NCI-H1930 (cell line): ENCODE measurements around the gene CCDC201.

Source experiments
- DNase-seq, 2 experiments: peaks; one replicate each; lab custom pipeline; 2025; lab: John Stamatoyannopoulos, UW

Gene CCDC201

DNA sequence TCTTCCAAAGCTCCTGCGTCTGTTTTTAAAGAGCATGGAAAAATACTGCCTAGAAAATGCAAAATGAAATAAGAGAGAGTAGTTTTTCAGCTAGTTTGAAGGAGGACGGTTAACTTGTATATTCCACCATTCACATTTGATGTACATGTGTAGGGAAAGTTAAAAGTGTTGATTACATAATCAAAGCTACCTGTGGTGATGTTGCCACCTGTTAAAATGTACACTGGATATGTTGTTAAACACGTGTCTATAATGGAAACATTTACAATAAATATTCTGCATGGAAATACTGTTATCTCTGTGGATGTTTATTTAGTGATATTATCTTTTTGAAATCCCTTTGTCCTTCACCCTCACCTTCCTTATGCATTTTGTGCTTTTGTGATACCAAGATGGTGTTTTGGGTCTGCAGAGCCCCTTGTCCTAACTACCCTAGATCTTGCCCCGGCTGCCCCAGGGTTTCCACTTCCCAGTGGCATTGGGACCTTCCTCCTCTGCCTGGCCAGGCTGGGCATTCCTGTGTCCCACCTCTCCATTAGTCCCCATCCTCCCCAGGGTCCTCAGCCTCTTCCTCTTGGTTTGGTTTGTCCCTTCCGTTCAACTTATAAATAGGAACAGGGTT, 20.6 kb upstream of the CCDC201 start:
- DNase-seq = no peak

DNA sequence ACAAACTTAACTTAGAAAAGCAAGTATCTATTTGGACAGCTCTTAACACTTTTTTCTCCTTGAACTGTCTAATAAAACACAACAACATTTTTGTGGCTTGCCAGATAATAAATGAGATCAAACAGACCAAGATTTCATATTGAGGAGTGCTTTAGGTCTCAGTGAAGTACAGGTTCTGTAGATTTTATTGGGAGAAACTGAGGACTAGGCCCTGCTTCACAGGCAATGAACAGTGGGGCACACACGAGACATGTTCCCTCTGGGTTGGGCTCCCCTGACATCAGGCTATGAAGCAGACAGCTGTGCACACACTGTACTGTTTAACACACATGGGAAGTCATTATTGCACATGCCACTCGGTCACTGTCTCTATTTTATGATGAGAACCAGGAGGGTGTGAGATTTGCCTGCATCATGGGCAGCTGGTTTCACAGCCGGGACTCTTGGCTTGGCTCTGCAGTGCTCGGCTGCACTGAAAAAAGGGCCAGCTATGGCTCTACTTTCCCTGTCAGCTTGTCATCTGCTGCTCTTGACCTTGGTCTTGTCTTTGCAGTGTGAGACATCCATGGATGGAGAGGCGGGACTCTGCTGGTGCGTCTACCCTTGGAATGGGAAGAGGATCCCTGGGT, 19.6 kb upstream of the CCDC201 start:
- DNase-seq = no peak

- no peak for DNase-seq
Measured at GRCh38 chr7:45891462-45892402, 18.9 kb upstream of the CCDC201 start.

GRCh38 chr7:45890902-45891461, 18.1 kb upstream of the CCDC201 start:
- DNase-seq = peak in 1 of 2 experiments; percentile 26

DNA sequence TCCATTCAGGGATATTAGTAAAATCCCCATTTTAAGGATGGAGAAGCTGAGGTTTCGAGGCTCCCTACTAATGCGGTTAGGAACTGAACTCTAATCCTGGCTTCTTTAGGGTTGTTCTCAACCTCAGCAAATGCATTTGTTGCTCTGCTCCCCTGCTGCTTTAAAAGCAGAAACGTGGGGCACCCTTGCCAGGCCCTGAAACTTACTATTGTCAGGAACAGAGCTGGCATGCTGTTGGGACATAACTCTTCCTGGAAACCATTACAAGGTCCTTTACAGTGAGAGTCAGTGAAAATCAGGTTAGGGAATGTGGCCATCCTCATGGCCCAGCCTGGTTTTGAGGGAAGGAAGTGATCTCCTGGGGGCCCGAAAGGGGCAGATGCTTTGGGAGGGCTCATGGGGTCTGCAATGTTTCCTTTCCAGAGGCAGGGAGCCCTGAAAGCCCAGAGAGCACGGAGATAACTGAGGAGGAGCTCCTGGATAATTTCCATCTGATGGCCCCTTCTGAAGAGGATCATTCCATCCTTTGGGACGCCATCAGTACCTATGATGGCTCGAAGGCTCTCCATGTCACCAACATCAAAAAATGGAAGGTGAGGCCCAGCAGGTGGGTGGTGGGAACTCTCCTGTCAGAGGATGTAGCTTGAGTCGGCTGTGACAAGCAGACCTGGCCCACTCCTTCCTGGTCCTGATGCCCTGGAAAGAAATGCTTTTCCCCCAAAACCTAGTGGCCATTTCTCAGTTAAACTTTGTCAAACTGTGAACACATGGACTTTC, 17.4 kb upstream of the CCDC201 start:
- DNase-seq = no peak

DNA sequence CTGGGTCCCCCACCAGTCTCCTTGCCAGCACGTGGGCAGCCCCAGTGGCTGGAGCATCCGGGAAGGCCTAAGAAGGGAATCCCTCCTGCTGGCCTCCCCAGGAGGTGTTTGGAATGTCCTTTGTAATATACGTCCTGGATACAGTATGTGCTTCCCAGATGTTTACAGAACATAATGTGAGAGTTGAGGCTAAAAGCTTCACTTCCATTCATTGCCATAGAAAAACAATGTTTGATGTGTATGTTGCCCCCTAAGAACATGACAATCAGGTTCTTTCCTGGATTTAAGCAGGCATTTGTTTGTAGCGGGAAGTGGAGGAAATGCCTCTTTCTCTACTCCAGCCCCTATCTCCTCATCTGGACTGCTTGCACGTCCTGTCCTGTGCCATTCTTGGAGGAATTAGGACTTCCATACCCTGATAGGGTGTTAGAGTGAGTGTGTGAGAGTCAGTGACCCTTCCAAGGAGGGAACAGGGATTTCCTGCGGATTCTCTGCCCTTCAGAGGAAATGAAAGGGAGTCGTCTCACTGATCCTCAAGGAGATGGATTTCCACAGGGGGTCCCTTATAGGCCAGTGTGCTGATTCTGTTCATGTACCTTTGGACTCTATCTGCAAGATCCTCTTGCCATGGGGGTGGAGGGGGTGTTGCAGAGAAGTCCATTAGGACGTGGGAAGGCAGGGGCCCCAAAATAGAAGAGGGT, 16.6 kb upstream of the CCDC201 start:
- DNase-seq = no peak

GRCh38 chr7:45888993-45889366, 16.1 kb upstream of the CCDC201 start:
- DNase-seq = no peak

DNA sequence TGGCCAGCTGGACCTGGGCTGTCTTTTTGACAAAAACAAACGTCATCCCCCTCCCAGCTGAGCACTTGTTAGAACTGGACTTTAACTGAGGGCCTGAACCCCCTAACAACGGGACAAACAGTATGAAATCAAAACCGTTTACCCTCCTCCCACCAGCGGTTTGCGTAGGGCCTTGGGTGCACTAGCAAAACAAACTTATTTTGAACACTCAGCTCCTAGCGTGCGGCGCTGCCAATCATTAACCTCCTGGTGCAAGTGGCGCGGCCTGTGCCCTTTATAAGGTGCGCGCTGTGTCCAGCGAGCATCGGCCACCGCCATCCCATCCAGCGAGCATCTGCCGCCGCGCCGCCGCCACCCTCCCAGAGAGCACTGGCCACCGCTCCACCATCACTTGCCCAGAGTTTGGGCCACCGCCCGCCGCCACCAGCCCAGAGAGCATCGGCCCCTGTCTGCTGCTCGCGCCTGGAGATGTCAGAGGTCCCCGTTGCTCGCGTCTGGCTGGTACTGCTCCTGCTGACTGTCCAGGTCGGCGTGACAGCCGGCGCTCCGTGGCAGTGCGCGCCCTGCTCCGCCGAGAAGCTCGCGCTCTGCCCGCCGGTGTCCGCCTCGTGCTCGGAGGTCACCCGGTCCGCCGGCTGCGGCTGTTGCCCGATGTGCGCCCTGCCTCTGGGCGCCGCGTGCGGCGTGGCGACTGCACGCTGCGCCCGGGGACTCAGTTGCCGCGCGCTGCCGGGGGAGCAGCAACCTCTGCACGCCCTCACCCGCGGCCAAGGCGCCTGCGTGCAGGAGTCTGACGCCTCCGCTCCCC, 15.5 kb upstream of the CCDC201 start, which contains the start of gene IGFBP1:
IGFBP1 (plus strand) TSS at position 304 of the 808 bp plus-strand sequence; CDS start at position 469, 165 bp downstream.
- no peak for DNase-seq

GRCh38 chr7:45886931-45887667, 14.2 kb upstream of the CCDC201 start:
- DNase-seq = no peak

DNA sequence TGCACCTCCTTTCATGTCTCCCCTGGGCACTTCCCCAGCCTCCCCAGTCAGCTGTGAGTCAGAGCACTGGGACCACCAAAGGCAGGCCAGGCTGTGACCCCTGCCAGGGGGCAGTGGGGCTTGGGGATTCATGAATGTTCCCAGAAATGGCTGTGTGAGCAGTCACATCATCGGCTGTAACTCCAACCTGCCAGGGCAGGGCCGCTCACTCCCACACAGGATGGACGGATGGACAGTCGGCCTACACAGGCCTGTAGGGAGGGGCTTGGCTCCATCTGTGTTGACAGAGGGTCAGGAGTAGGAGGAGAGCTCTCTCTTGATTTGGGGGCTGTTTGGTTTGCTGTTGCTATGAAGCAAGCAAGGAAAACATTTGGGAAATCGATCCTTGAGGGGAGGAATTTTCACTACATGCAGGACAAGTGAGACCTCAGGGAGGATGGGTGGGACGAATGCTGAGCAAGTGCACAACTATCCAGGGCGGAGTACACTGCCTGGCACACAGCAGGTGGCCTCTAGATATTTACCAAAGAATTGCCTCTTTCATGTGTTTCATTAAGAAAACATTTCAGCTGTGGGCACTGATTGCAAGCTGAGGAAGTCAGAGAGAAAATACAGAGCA, 12.5 kb upstream of the CCDC201 start:
- no peak for DNase-seq

DNA sequence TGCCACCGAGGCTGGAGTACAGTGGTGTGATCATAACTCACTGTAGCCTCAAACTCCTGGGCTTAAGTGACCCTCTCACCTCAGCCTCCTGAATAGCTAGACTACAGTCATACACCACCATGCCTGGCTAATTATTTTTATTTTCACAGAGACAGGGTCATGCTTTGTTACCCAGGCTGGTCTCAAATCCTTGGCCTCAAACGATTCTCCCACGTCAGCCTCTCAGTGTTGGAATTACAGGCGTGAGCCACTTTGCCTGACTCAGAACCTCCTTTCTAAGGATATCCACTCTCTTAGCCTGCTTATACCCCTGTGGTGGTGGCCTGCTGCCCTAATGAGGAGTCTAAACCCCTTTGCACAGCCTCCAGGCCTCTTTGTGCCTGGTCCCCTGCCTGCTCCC, 11.3 kb upstream of the CCDC201 start:
- DNase-seq = no peak

- no peak for DNase-seq
Measured at GRCh38 chr7:45882465-45882810, 9.6 kb upstream of the CCDC201 start.

DNA sequence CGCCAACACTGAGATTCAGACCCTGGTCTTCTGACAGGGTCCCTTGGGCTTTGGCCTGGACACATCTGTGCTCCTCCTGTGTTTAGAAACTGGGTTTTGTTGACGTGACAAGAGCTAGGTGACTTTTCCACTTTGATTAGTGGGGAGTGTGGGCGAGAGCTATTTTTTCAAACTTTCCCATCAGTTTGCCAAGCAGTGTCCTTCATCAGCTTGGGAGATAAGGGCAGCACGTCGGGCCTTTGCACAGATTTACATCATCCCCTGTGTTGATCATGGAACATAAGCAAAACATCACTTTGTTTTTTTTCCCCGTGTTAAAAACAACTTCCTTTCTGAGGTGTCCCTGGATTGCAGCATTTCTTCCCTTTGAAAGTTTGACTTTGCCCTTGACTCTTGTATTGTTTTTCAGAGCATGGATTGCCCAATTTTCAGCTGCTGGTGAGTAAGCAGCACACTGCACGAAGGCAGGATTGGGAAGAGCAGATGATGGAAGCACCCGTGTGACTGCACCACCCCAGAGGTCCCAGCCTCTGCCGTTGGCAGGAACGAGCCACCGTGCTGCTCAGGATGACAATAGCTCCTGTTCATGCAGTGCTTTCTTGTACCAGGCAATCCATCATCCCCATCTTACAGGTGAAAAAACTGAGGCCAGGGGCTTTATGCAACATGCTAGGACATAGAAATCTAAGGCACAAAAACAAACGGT, 9.0 kb upstream of the CCDC201 start:
- DNase-seq = no peak

GRCh38 chr7:45881280-45881758, 8.4 kb upstream of the CCDC201 start:
- DNase-seq = no peak

GRCh38 chr7:45880433-45880860, 7.6 kb upstream of the CCDC201 start:
- no peak for DNase-seq

DNA sequence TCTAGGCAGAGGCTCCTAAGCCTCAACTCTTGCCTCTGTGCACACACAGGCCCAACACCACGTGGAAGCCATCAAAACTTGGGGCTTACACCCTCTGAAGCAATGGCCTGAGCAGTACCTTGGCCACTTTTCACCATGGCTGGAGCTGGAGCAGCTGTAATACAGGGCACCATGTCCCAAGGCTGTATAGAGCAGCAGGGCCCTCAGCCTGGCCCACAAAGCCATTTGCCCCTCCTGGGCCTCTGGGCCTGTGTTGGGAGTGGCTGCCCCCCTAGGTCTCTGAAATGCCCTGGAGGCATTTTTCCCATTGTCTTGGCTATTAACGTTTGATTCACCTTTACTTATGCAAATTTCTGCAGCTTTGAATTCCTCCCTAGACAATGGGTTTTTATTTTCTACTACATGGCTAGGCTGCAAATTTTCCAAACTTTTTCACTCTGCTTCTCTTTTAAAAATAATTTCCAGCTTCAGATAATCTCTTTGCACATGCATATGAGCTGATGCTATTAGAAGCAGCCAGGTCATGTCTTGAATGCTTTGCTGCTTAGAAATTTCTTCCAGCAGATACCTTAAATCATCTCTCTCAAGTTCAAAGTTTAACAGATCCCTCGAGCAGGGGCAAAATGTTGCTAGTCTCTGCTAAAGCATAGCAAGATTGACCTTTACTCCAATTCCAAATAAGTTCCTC, 5.7 kb upstream of the CCDC201 start:
- DNase-seq = no peak

DNA sequence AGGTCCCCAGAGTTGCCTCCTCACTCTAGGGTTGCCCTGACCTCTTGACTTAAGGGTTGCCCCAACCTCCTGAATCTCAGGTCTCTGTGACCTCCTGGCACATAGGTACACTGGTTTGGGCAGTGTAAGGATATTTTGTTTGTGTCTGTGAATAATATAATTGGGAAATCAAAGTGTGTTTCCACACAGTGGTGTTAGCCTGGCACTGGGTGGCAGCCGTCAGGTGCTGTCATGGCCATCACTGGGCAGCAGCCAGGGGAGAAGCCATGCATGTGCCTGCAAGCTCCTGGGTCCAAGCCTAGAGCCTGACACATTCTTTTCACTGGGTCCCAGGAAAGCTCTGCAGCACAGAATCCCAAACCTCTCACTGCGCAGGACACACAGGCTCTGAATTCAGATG, 3.6 kb upstream of the CCDC201 start:
- DNase-seq = no peak
